PFSK-1 (cell line): ENCODE measurements around the gene LTBP1.

Experiments used
- POLR2AphosphoS5 ChIP-seq: IDR thresholded peaks from 2 replicates; pipeline ENCODE4 v1.6.1; 2012; ENCODE audit warnings: low read depth, mild to moderate bottlenecking, control low read depth, low read length, moderate library complexity
- REST ChIP-seq, 2 experiments: IDR thresholded peaks; 2 replicates each; pipeline versions ENCODE4 v1.6.1 to v1.8.0; 2011 to 2012; ENCODE audit warnings: low read depth in 2 of 2, low read length in 2 of 2, control low read depth in 1 of 2, inconsistent platforms in 1 of 2, mild to moderate bottlenecking in 1 of 2, moderate library complexity in 1 of 2; ENCODE audit not compliant: insufficient read depth in 1 of 2

DNA sequence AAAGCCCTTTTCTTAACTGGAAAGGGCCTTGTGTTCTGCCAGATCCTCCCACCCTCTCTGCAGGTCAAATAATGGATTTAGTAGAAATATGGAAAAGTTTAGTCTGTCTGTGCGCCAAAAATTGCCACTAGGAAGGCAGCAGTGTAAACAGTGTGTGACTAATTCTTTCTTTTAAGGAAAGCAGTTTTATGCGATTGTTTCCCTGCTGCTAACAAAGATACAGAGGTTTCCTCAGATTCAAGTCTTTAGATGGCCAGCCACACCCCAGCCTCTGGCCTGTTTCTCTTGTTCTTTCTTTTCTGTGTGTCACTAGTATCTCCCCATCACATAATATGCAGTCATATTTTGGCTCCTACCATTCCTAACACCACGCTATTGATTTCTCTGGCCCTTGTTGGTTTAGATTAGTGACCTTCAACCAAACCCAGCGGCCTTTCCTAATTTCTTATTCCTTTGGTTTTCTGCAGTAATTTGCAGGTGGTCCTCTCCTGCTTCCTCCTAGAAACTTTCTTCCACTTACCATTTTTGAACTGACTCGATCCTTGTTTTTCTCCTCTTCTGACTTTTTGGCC lies 157.4 kb downstream of the LTBP1 start:
- TF ChIP-seq REST (IDR thresholded peaks at IDR 0.05; ENCODE audit: insufficient read depth in 1 of 2, low read depth in 2 of 2, low read length in 2 of 2) (no peak), POLR2AphosphoS5 (no peak)
